ENCODE measurements around the gene ELK3. TPM values are rescaled to one million over a fixed set of nuclear protein-coding genes. Genes with fewer than 3 reads are reported as not detected.

Gene ELK3
- polyA plus RNA-seq, 3 donors: 47.1 to 59.4 (median 55.9) TPM

DNA sequence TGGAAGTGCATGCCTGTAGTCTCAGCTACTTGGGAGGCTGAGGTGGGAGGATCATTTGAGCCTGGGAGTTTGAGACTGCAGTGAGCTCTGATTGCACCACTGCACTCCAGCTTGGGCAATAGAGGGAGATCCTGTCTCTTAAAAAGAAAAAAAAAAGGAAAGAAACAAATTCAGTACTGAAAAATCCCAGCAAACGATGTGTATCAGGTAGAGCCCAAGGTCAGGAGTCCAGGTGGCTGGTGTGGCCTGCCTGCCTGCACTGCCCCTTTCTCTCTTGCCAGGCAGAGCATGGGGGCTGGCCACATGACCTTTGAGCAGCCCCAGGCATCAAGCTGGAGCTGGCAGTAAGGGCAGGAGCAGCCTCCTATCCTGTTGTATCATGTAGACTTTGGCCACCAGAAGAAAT, 31.8 kb downstream of the ELK3 start:
- no peak for DNase-seq (ENCODE audit: extremely low read depth in 1 of 11, low read depth in 9 of 11, low spot score in 4 of 11)

DNA sequence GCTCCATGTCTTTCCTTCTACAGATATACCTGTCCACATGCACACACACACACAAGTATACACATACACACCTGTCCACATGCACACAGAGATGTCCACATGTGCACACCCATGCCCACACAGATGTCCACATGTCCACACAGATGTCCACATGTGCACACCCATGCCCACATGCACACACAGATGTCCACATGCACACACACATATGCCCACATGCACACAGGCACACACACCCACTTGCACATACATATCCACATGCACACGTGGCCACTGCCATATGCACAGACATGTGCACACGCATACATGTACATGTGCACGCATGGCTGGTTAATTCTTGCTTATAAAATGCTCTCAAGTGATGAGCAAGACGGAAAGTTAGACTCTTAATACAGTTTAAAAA, 32.2 kb downstream of the ELK3 start:
- no peak for DNase-seq (ENCODE audit: extremely low read depth in 1 of 11, low read depth in 9 of 11, low spot score in 4 of 11)

GRCh38 chr12:96226801-96227348, 32.7 kb downstream of the ELK3 start:
- DNase-seq (ENCODE audit: extremely low read depth in 1 of 11, low read depth in 9 of 11, low spot score in 4 of 11): no peak

- DNase-seq (ENCODE audit: extremely low read depth in 1 of 11, low read depth in 9 of 11, low spot score in 4 of 11): no peak
Observed at GRCh38 chr12:96227365-96228106, 33.4 kb downstream of the ELK3 start.

DNA sequence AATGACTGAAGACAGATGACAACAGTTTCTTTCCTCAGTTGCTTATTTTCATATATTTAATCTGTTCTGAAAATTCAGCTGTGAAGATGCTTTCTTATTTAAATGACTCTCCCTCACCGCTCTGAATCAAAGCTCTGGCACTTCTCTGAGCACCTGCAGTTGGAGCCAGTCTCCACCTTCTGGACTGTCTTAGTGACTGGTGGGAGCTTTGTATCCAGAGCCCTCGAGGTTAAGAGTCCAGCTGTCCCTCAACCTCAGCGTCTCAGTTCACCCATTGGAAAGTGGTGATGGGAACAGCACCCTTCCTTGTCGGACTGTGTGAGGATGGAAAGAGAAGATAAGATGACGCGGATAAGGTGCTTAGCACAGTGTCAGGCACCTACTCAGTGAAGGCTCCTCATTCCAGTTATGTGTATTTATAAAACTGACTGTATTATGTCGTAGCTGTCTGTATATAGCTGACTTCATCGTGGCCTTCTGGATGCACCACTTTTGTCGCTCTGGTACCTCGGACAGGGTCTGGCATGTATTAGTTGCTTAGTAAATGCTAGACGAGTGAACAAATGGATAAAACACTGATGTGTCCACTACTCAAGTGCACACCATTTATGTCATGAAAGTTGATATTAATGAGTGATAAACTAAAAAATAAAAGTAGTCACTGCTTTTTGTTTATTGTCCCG, 34.5 kb downstream of the ELK3 start:
- no peak for DNase-seq (ENCODE audit: extremely low read depth in 1 of 11, low read depth in 9 of 11, low spot score in 4 of 11)

- no peak for DNase-seq (ENCODE audit: extremely low read depth in 1 of 11, low read depth in 9 of 11, low spot score in 4 of 11)
Observed at GRCh38 chr12:96230646-96231045, 36.5 kb downstream of the ELK3 start.

DNA sequence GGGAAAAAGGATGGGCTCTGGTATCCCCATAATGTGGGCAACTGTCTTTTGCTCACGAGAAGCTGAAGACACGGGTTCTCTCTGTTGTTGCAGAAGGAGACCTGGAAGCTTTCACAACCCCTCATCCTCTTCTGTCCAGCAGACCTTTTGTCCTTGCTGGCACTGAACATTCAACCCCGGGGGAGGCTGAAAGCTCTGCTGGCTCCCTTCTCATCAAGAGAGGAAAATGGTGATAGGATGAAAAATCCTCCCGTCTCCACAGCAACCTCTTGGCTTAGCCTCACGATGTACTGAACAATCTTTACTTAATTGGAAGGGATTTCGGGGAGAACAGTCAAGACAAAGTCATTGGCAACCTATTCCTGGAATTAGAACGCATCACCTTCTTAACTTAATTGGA, 39.0 kb downstream of the ELK3 start:
- DNase-seq (ENCODE audit: extremely low read depth in 1 of 11, low read depth in 9 of 11, low spot score in 4 of 11): no peak

- no peak for DNase-seq (ENCODE audit: extremely low read depth in 1 of 11, low read depth in 9 of 11, low spot score in 4 of 11)
Observed at GRCh38 chr12:96233939-96234461, 39.8 kb downstream of the ELK3 start.

GRCh38 chr12:96234591-96235483, 40.7 kb downstream of the ELK3 start:
- no peak for DNase-seq (ENCODE audit: extremely low read depth in 1 of 11, low read depth in 9 of 11, low spot score in 4 of 11)

- DNase-seq (ENCODE audit: extremely low read depth in 1 of 11, low read depth in 9 of 11, low spot score in 4 of 11): no peak
Observed at GRCh38 chr12:96235484-96235826, 41.3 kb downstream of the ELK3 start.

GRCh38 chr12:96236221-96236822, 42.1 kb downstream of the ELK3 start:
- no peak for DNase-seq (ENCODE audit: extremely low read depth in 1 of 11, low read depth in 9 of 11, low spot score in 4 of 11)

GRCh38 chr12:96237035-96237434, 42.9 kb downstream of the ELK3 start:
- DNase-seq (ENCODE audit: extremely low read depth in 1 of 11, low read depth in 9 of 11, low spot score in 4 of 11): no peak

DNA sequence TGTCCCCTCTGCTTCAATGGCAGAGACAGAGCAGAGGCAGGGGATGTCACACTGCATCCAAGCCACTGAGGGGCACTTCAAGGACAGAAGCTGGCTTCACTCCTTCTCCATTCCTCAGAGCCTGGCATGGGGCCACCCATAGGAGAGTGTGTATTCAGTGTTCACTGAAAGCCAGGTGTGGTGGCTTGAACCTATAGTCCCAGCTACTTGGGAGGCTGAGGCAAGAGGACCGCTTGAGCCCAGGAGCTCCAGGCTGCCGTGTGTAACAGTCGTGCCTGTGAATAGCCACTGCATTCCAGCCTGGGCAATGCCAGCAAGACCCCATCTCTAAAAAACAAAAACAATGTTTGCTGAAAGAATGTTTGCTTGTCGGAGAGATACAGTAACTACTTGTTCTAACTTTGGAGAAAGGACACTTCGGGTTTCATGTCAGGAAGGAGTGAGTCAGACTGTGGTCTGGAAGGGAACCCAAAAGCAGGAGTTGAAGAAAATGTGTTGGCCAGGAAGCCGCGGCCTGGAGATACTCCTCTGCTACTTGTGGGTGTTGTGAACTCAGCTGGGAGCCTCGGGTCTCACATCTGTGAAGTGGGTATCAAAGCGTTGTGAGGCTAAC, 43.4 kb downstream of the ELK3 start:
- DNase-seq (ENCODE audit: extremely low read depth in 1 of 11, low read depth in 9 of 11, low spot score in 4 of 11): no peak

DNA sequence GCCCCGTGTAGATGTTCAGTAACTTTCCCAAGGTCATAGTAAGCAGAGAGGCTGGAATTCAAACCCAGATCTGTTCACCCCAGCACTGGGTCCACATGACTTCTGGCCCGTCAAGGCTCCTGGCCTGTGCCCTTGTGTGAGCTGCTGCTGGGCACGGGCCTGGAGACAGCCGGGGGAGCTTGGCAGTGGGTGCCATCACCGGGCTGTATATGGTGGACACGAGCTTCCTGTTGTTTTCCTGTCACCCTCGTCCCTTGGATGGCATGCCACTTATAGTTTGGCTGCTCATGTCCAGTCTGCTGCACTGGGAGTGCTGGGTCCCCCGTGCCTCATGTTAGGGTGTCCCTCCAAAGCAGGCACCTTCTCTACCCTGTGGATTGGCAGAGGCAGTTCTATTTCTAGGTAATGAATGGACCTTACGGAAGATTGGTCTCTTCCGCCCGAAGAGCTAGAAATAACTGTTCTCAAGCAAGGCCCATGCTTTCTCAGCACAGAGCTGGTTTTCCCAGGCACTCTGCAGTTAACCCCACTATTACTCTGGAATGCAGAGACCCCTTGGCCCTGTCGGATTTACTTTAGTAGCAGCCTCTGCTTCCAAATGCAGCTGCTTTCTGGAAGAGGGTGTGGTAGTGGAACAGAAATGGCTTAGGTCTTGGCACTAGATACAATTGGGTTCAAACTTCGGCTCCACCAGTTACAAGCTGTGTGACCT, 44.3 kb downstream of the ELK3 start:
- DNase-seq (ENCODE audit: extremely low read depth in 1 of 11, low read depth in 9 of 11, low spot score in 4 of 11): no peak

DNA sequence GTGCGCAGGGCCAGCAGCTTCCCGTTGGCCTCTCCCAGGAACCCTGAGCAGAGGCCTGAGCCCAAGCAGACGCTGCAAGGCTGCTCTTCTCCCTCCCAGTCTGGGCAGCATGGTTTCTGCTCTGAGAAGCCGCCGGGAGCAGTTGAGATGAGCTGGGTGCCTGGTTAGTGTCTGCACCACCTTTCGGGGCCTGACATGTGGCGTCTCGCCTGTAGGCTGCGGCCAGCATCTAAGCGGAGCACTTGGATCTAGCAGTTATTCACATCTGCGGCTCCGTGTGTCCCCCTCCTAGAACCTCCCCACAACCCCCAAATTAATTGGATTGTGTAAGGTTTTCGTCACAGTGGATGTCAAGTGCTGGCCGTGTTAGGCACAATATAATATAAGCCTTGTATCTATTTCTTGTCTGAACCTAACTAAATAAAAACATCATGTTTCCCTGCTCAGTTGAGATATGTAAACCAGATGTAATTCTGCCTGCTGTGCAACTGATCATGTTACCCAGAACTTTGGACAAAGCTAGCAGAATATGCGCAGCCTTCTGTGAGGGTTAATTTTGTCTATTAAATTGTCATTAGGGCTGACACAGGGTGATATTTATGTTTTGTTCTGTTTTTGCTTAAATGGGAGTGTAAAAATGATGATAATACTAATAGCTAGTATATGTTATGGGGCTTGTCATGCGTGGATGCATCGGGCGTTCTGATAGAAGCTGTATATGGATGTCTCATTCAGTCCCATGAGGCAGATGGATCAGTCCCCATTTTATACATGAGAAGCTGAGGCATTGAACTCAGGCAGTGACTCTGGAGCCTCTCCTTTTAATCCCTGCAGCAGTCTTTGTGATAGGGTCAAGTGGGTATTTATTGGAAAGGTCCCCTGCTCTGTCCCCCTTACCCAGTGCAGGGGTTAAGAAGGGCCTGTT, 45.8 kb downstream of the ELK3 start:
- DNase-seq (ENCODE audit: extremely low read depth in 1 of 11, low read depth in 9 of 11, low spot score in 4 of 11): no peak

DNA sequence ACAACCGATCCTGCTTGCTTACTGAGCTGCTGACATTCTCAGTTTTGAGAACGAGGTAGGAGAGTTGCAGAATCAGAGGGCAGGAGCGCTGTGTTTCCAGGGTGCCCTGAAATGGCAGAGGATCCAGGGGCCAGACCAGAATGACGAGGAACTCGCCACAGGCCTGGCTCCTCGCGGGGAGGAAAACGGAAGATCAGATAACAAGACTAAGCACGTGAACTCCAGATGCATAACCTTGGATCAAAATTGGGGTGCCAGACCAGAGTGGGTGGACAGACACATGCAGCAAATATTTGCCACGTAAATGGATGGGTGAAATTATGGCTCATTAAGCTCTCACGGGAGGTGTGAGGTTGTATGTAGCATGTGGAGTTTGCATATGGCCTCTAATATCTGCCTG, 46.5 kb downstream of the ELK3 start:
- no peak for DNase-seq (ENCODE audit: extremely low read depth in 1 of 11, low read depth in 9 of 11, low spot score in 4 of 11)

DNA sequence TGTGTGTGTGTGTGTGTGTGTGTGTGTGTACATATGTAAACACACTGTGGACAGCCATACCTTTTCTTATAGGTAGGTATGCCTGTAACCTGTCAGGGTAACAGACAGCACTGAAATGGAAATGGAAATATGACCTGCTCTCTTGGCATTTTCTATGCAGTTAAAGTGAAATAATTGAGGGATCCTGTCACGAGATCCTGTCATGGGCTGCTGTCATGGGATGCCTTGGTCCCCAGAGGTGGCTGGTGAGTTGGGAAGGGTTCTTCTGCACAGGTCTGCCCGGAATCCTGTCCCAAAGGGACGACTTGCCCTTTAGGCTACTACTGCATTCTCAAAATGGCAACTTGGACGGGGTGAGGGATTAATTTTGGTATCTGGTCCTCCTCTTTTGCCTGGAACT, 47.3 kb downstream of the ELK3 start:
- DNase-seq (ENCODE audit: extremely low read depth in 1 of 11, low read depth in 9 of 11, low spot score in 4 of 11): no peak
